DOHH2 (cell line): Measurements from ENCODE around the gene SCARF1.
A peak's percentile ranks its signal among the peaks of the same experiment; 100 is the strongest.
"Not testable (repeated sequence)": the region's sequence is repeated elsewhere in the genome, so short reads cannot be mapped to it uniquely, and the experiment has no call there.

Source experiments
- H3F3A ChIP-seq: fragments of 200-600 bp; sonication (generic), shearing (Covaris generic); 2 replicates; pipeline ENCODE4 v1.6.0; 2016; ENCODE audit warnings: antibody characterized with exemption, mild to moderate bottlenecking; ENCODE audit not compliant: control insufficient read depth, insufficient read depth
- H3K27ac ChIP-seq: fragments of 200-600 bp; sonication (generic); 2 replicates; pipeline ENCODE4 v1.5.1; 2014; ENCODE audit warnings: low read depth, mild to moderate bottlenecking, low read length, moderate library complexity
- H3K27me3 ChIP-seq: fragments of 200-600 bp; sonication (generic); 2 replicates; pipeline ENCODE4 v1.6.1; 2014; ENCODE audit warnings: mild to moderate bottlenecking, low read length, mixed read lengths; ENCODE audit not compliant: control insufficient read depth
- H3K36me3 ChIP-seq: fragments of 200-600 bp; sonication (generic); 2 replicates; pipeline ENCODE4 v1.6.1; 2014; ENCODE audit warnings: mild to moderate bottlenecking, low read length, moderate library complexity, mixed read lengths; ENCODE audit not compliant: control insufficient read depth
- H3K4me1 ChIP-seq: fragments of 200-600 bp; sonication (generic); 2 replicates; pipeline ENCODE4 v1.6.1; 2014; ENCODE audit warnings: mild to moderate bottlenecking, low read length, mixed read lengths; ENCODE audit not compliant: control insufficient read depth
- H3K4me2 ChIP-seq: fragments of 200-600 bp; sonication (generic); 2 replicates; pipeline ENCODE4 v1.6.0; 2014; ENCODE audit warnings: mild to moderate bottlenecking, low read length, moderate library complexity
- H3K4me3 ChIP-seq: fragments of 200-600 bp; sonication (generic); 2 replicates; pipeline ENCODE4 v1.5.1; 2014; ENCODE audit warnings: mild to moderate bottlenecking, low read length, mixed read lengths
- H3K79me2 ChIP-seq: fragments of 200-600 bp; sonication (generic); 2 replicates; pipeline ENCODE4 v1.6.1; 2014; ENCODE audit warnings: mild to moderate bottlenecking, low read length, mixed read lengths; ENCODE audit not compliant: control insufficient read depth
- H3K9me2 ChIP-seq: fragments of 200-600 bp; sonication (generic); replicated peaks from 2 replicates; pipeline ENCODE4 v1.6.1; 2014; ENCODE audit warnings: mild to moderate bottlenecking, low read length, mixed read lengths; ENCODE audit not compliant: control insufficient read depth
- H3K9me3 ChIP-seq: fragments of 200-600 bp; sonication (generic); 2 replicates; pipeline ENCODE4 v1.6.1; 2014; ENCODE audit warnings: antibody characterized with exemption, low read length, mixed read lengths; ENCODE audit not compliant: control insufficient read depth, insufficient read depth
- H4K20me1 ChIP-seq: fragments of 200-600 bp; sonication (generic); 2 replicates; pipeline ENCODE4 v1.6.0; 2014; ENCODE audit warnings: low read depth, mild to moderate bottlenecking, antibody characterized with exemption, low read length, moderate library complexity; ENCODE audit not compliant: control insufficient read depth, insufficient read depth
- EZH2phosphoT487 ChIP-seq: fragments of 200-600 bp; sonication (generic); IDR thresholded peaks from 2 replicates; pipeline ENCODE4 v1.6.1; 2017; ENCODE audit warnings: borderline replicate concordance, mild to moderate bottlenecking, antibody characterized with exemption, low read length, moderate library complexity, mixed read lengths
- TF ChIP-seq, protein P1 (sequence below): fragments of 200-600 bp; sonication (generic); IDR thresholded peaks from one replicate; pipeline ENCODE4 v1.5.1; 2014; ENCODE audit warnings: antibody characterized with exemption, mild to moderate bottlenecking, low read depth, low read length; ENCODE audit not compliant: poor library complexity, severe bottlenecking

The SCARF1 gene, protein sequence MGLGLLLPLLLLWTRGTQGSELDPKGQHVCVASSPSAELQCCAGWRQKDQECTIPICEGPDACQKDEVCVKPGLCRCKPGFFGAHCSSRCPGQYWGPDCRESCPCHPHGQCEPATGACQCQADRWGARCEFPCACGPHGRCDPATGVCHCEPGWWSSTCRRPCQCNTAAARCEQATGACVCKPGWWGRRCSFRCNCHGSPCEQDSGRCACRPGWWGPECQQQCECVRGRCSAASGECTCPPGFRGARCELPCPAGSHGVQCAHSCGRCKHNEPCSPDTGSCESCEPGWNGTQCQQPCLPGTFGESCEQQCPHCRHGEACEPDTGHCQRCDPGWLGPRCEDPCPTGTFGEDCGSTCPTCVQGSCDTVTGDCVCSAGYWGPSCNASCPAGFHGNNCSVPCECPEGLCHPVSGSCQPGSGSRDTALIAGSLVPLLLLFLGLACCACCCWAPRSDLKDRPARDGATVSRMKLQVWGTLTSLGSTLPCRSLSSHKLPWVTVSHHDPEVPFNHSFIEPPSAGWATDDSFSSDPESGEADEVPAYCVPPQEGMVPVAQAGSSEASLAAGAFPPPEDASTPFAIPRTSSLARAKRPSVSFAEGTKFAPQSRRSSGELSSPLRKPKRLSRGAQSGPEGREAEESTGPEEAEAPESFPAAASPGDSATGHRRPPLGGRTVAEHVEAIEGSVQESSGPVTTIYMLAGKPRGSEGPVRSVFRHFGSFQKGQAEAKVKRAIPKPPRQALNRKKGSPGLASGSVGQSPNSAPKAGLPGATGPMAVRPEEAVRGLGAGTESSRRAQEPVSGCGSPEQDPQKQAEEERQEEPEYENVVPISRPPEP

DNA sequence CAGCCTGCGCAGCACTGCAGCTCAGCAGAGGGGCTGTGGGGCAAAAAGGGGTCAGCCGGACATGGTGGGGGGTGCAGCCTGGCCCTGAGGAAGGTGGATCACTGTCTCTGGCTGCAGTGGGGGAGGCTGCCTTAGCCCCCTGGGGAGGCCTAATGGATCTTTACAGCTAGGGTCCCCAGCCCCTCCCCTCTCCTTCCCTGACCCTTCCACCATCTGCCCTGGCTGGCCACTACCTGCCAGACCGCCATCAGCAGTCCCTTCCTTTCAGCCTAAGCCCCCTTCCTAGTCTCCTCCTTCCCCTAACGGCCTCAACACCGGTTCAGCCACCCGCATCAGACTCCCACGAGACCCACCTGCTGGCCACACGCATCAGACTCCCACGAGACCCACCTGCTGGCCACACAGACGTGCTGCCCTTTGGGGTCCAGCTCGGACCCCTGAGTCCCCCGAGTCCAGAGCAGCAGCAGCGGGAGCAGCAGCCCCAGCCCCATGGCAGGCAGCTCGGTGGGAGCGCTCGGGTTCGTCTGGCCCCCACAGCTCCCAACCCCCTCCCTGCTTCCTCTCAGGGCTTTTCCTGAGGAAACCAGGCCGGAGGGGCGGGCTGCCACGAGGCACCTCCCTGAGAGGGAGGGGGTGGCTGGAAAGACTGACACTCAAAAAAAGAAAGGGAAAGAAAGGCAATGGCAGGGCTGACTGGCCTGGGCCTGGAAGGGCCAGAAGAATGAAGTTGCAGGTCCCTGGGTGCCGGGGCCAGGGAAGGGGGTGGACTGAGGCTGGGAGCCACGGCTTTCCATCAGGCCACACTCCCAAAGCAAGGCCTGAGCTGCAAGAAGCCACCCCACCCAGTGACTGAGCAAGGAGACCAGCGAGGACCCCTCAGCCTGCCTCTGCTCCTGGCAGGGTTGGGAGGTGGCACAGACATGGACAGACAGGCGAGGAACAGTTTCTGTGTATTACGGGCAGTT lies at the start of gene SCARF1:
TSS of gene SCARF1 (minus strand) at position 526 of the 965 bp plus-strand sequence. CDS start at position 491, 35 bp downstream.
- H3F3A ChIP-seq = peaks cover 13% of the 10 kb centered on the region
- no peaks in the 10 kb centered on the region for H3K27me3 ChIP-seq
- no peak within 1 kb of the TSS for H3K27ac ChIP-seq
- no peaks in the 10 kb centered on the region for H3K9me3 ChIP-seq
- no peaks in the 10 kb centered on the region for H3K9me2 ChIP-seq
- peaks cover 10% of the 10 kb centered on the region for H3K36me3 ChIP-seq
- no peak for TF ChIP-seq EZH2phosphoT487
- TF ChIP-seq, protein P1, sequence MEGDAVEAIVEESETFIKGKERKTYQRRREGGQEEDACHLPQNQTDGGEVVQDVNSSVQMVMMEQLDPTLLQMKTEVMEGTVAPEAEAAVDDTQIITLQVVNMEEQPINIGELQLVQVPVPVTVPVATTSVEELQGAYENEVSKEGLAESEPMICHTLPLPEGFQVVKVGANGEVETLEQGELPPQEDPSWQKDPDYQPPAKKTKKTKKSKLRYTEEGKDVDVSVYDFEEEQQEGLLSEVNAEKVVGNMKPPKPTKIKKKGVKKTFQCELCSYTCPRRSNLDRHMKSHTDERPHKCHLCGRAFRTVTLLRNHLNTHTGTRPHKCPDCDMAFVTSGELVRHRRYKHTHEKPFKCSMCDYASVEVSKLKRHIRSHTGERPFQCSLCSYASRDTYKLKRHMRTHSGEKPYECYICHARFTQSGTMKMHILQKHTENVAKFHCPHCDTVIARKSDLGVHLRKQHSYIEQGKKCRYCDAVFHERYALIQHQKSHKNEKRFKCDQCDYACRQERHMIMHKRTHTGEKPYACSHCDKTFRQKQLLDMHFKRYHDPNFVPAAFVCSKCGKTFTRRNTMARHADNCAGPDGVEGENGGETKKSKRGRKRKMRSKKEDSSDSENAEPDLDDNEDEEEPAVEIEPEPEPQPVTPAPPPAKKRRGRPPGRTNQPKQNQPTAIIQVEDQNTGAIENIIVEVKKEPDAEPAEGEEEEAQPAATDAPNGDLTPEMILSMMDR = no peak
- peaks cover 47% of the 10 kb centered on the region for H3K4me1 ChIP-seq
- H3K79me2 ChIP-seq = no peaks in the 10 kb centered on the region
- H3K4me2 ChIP-seq = peak within 1 kb of the TSS; percentile 68
- peak within 1 kb of the TSS; percentile 75 for H3K4me3 ChIP-seq
- 0 out of 2 replicates have a peak, but pooled peaks cover 5% of the 10 kb centered on the region for H4K20me1 ChIP-seq

DNA sequence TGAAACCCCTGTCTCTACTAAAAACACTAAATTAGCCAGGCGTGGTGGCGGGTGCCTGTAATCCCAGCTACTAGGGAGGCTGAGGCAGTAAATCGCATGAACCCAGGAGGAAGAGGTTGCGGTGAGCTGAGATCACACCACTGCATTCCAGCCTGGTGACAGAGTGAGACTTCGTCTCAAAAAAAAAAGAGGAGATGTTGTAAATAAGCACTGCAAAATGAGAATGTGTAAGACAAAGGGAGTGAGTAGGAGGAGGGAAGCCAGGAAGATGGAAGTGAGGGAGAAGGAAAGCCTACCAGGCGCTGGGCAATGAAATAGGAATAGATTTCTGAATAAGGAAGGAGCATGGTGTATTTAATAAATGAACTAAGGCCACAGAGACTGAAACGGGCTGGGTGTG lies 47.8 kb upstream of the SCARF1 start:
- Histone ChIP-seq H3K27me3 (no peaks in the 10 kb centered on the region), H3K27ac (no peak overlapping the region), H3K4me2 (no peak overlapping the region), H4K20me1 (no peaks in the 10 kb centered on the region), H3K4me3 (no peak overlapping the region), H3F3A (no peaks in the 10 kb centered on the region), H3K4me1 (no peaks in the 10 kb centered on the region), H3K79me2 (no peaks in the 10 kb centered on the region), H3K9me3 (no peaks in the 10 kb centered on the region), H3K9me2 (no peaks in the 10 kb centered on the region), H3K36me3 (no peaks in the 10 kb centered on the region)
- TF ChIP-seq, protein P1 = no peak
- no peak for TF ChIP-seq EZH2phosphoT487

DNA sequence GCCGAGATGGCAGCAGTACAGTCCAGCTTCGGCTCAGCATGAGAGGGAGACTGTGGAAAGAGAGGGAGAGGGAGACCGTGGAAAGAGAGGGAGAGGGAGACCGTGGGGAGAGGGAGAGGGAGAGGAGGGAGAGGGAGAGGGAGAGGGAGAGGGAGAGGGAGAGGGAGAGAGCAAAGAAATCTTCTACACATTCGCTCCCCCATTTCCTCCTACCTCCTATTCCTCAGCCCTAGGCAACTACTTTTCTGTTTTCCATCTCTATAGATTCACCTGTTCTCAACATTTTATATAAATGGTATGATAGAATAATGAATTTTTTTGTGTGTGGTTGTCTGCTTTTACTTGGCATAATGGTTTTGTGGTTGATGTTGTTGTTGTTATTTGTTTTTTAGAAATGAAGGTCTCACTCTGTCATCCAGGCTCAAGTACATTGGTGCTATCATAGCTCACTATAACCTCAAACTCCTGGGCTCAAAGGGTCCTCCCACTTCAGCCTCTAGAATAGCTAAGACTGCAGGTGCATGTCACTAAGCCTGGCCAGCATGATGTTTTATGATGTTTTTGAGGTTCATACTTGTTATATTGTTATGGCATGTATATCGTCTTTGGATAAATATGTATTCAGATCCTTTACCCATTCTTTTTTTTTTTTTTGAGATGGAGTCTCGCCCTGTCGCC lies 45.2 kb upstream of the SCARF1 start:
- H3K79me2 ChIP-seq = no peaks in the 10 kb centered on the region
- H4K20me1 ChIP-seq = no peaks in the 10 kb centered on the region
- TF ChIP-seq, protein P1 = no peak
- TF ChIP-seq EZH2phosphoT487 = no peak
- no peaks in the 10 kb centered on the region for H3K9me3 ChIP-seq
- H3K36me3 ChIP-seq = no peaks in the 10 kb centered on the region
- H3K4me1 ChIP-seq = no peaks in the 10 kb centered on the region
- H3F3A ChIP-seq = no peaks in the 10 kb centered on the region
- H3K27ac ChIP-seq = no peak overlapping the region
- H3K4me2 ChIP-seq = no peak overlapping the region
- no peak overlapping the region for H3K4me3 ChIP-seq
- no peaks in the 10 kb centered on the region for H3K9me2 ChIP-seq
- H3K27me3 ChIP-seq = no peaks in the 10 kb centered on the region

DNA sequence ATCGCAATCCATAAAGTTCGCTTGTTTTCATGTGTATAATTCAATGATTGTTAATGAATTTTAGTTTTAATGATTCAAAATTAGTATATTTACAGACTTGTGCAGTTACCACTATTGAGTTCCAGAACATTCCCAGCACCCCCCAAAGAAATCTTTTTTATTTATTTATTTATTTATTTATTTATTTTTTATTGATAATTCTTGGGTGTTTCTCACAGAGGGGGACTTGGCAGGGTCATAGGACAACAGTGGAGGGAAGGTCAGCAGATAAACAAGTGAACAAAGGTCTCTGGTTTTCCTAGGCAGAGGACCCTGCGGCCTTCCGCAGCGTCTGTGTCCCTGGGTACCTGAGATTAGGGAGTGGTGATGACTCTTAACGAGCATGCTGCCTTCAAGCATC lies 42.9 kb upstream of the SCARF1 start:
- not testable (repeated sequence) for H3K9me3 ChIP-seq, H3K27ac ChIP-seq, H3K4me1 ChIP-seq

More for the DNA sequence above, 42.9 kb upstream of the SCARF1 start:
- H3K36me3 ChIP-seq, H4K20me1 ChIP-seq, H3F3A ChIP-seq, H3K9me2 ChIP-seq, H3K4me3 ChIP-seq, H3K4me2 ChIP-seq, H3K27me3 ChIP-seq: not testable (repeated sequence)
- H3K79me2 ChIP-seq = peaks cover 13% of the 10 kb centered on the region
